Measurements from ENCODE around the gene NUMA1. TPM values are rescaled to one million over a fixed set of nuclear protein-coding genes. Genes with fewer than 3 reads are reported as not detected.
A peak's percentile ranks its signal among the peaks of the same experiment; 100 is the strongest.

Gene NUMA1
- total RNA-seq, 1 donor from 2014 or later, result 207 TPM

DNA sequence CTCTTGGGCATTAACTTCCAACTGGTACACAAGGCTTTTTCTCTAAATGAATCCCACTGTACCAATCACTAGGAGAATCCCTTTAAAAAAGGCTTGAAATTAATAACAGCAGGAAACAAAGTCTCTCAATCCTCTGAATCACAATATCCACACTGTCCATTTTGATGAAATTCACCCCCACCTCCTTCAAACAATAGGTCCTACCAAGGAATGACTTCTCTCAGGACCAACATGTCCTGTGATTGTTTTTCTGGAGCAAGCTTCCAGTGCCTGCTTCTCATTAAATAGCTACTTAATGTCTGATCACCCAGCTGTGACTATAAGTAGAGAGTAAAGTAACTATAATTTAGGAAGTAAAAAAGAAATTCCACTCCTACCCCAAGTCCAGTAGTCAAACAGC, 13.1 kb downstream of the NUMA1 start:
- Mint-ChIP-seq H3K9me3 (ENCODE audit: unreplicated experiment) (peaks cover 3% of the 10 kb centered on the region), H3K27ac (ENCODE audit: unreplicated experiment) (no peak overlapping the region), H3K36me3 (ENCODE audit: unreplicated experiment) (no peaks in the 10 kb centered on the region), H3K27me3 (ENCODE audit: unreplicated experiment) (no peaks in the 10 kb centered on the region), H3K4me3 (ENCODE audit: unreplicated experiment) (no peak overlapping the region), H3K4me1 (ENCODE audit: low read depth, unreplicated experiment) (peaks cover 20% of the 10 kb centered on the region)
- DNase-seq, result no peak
- TF ChIP-seq, protein P1, sequence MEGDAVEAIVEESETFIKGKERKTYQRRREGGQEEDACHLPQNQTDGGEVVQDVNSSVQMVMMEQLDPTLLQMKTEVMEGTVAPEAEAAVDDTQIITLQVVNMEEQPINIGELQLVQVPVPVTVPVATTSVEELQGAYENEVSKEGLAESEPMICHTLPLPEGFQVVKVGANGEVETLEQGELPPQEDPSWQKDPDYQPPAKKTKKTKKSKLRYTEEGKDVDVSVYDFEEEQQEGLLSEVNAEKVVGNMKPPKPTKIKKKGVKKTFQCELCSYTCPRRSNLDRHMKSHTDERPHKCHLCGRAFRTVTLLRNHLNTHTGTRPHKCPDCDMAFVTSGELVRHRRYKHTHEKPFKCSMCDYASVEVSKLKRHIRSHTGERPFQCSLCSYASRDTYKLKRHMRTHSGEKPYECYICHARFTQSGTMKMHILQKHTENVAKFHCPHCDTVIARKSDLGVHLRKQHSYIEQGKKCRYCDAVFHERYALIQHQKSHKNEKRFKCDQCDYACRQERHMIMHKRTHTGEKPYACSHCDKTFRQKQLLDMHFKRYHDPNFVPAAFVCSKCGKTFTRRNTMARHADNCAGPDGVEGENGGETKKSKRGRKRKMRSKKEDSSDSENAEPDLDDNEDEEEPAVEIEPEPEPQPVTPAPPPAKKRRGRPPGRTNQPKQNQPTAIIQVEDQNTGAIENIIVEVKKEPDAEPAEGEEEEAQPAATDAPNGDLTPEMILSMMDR (IDR thresholded peaks at IDR 0.05; ENCODE audit: partially characterized antibody, unreplicated experiment), result no peak

DNA sequence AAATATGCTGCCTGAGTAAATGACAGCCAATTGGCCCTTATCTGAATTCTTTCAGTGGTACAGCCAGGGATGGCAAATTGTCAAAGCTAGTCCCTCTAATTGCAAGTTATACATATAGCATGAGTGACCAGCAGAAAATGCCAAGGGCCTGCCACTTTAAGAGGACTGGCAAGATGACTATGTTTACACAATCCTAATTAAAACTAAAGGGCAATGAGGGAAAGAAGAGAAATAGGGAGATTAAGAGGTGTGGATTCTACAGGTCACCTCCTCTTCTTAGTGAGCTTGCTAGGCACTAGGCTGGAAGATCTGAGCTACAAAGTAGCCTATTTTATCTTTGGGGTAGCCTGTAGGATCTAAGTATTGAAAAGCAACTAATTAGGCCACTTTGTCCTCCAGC, 13.5 kb downstream of the NUMA1 start:
- Mint-ChIP-seq H3K27ac (ENCODE audit: unreplicated experiment) (no peak overlapping the region), H3K4me1 (ENCODE audit: low read depth, unreplicated experiment) (peaks cover 20% of the 10 kb centered on the region)

DNA sequence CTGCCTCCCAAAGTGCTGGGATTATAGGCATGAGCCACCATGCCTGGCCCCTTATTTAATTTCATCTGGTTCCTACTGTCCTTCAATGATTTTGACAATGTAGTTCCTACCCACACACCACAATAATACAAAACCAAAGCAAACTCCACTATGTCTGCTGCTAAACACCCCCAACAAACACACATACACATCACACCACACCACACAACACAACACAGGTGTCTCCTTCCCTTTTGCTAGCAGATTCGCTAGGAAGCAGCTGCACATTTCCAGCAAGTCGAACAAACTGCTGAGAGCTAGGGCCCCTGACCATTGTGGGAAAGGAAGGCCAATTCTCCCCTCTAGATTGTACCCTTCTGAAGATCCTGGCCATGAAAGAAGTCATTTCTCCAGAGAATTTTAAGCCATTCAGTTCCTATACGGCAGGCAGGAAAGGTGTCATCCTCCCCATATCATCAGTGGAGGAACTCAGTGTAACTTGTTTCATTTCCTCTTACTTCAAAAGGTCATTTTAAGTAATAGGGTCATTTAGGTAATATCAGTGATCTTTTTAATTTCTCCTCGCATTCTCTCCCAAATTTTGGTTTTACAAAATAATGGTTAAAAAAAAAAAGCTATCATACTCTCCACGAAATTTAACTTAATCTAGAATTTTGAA, 18.5 kb downstream of the NUMA1 start:
- Mint-ChIP-seq H3K4me1 (ENCODE audit: low read depth, unreplicated experiment) (peaks cover 4% of the 10 kb centered on the region), H3K27ac (ENCODE audit: unreplicated experiment) (no peak overlapping the region), H3K27me3 (ENCODE audit: unreplicated experiment) (no peaks in the 10 kb centered on the region), H3K4me3 (ENCODE audit: unreplicated experiment) (no peak overlapping the region), H3K36me3 (ENCODE audit: unreplicated experiment) (no peaks in the 10 kb centered on the region), H3K9me3 (ENCODE audit: unreplicated experiment) (peaks cover 3% of the 10 kb centered on the region)
- TF ChIP-seq, protein P1 (IDR thresholded peaks at IDR 0.05; ENCODE audit: partially characterized antibody, unreplicated experiment), result no peak
- no peak for DNase-seq

More for the DNA sequence above, 13.5 kb downstream of the NUMA1 start:
- Mint-ChIP-seq H3K36me3 (ENCODE audit: unreplicated experiment) (no peaks in the 10 kb centered on the region), H3K4me3 (ENCODE audit: unreplicated experiment) (no peak overlapping the region), H3K27me3 (ENCODE audit: unreplicated experiment) (no peaks in the 10 kb centered on the region), H3K9me3 (ENCODE audit: unreplicated experiment) (peaks cover 3% of the 10 kb centered on the region)
- TF ChIP-seq, protein P1 (IDR thresholded peaks at IDR 0.05; ENCODE audit: partially characterized antibody, unreplicated experiment), result no peak
- DNase-seq, result no peak

DNA sequence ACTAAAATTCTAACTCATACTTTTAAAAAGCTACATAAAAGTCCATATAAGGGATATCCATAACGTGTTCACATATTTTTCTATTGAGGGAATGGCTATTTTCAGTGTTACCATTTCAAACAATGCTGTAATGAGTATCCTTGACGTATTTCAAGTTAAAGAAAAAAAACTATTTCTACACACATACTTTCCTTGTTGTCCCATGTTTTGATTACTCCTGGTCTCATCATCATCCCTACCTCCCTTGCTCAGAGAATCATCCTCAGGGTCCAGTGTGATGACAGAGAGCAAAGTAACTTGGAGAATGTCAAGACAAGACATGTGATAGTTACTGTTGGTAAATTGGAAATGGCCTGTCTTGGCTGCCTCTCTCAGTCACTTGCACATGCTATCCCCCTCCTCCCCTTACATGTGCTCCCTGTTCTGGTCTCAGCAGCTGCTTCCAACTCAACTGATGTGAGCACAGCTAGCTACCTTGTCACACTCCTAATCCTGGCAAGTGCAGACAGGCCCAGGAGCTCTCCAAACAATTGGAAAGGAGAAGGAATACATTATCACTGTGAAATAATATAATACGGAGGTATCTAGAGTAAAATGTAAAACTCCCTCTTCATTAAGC, 21.8 kb downstream of the NUMA1 start:
- no peak for DNase-seq
- no peak overlapping the region for H3K4me3 Mint-ChIP-seq (ENCODE audit: unreplicated experiment)
- H3K4me1 Mint-ChIP-seq (ENCODE audit: low read depth, unreplicated experiment), result no peaks in the 10 kb centered on the region
- TF ChIP-seq, protein P1 (IDR thresholded peaks at IDR 0.05; ENCODE audit: partially characterized antibody, unreplicated experiment), result no peak
- no peaks in the 10 kb centered on the region for H3K27me3 Mint-ChIP-seq (ENCODE audit: unreplicated experiment)
- no peaks in the 10 kb centered on the region for H3K9me3 Mint-ChIP-seq (ENCODE audit: unreplicated experiment)
- peak overlapping the region; percentile 70 for H3K27ac Mint-ChIP-seq (ENCODE audit: unreplicated experiment)
- no peaks in the 10 kb centered on the region for H3K36me3 Mint-ChIP-seq (ENCODE audit: unreplicated experiment)

DNA sequence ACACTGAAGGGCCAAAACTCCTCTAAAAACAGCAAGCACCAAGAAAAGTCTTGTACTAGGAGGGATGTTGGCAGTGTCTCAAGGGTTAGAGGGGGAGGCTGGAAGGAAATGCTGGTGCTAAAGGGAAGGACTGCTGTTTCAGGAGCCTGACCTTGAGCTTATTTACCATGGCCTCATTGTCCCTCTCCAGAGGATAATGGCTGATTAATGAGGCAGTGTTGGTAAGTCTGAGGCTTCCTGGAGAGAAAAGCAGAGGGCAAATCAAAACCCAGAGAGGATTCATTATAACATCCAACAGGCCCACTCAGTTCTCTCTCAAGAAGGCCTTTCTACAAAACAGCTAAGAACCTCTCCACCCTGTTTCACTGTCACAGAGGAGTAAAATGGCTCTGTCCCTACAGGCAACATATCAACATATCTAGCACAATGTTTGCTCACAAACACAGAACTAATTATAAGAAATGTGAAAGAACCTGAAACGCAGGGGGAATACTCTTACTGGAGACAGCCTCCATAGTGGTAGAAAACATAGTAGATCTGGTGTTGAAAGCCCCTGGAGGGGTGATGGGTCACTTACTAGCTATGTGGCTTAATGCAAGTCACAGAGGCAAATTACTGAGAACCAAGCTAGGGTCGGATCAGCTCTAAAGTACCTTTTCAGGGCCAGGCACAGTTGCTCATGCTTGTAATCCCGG, 31.4 kb downstream of the NUMA1 start:
- Mint-ChIP-seq H3K27me3 (ENCODE audit: unreplicated experiment) (peaks cover 2% of the 10 kb centered on the region), H3K36me3 (ENCODE audit: unreplicated experiment) (no peaks in the 10 kb centered on the region), H3K27ac (ENCODE audit: unreplicated experiment) (peak overlapping the region; percentile 26), H3K9me3 (ENCODE audit: unreplicated experiment) (no peaks in the 10 kb centered on the region), H3K4me3 (ENCODE audit: unreplicated experiment) (no peak overlapping the region), H3K4me1 (ENCODE audit: low read depth, unreplicated experiment) (no peaks in the 10 kb centered on the region)
- no peak for DNase-seq
- TF ChIP-seq, protein P1 (IDR thresholded peaks at IDR 0.05; ENCODE audit: partially characterized antibody, unreplicated experiment), result no peak

Data from glutamatergic neuron (in vitro differentiated cells).